T-helper 2 cell treated with Interferon-gamma antibody and Interleukin-4, amounts not matched to agents 5 μg/mL and 100 μg/mL, for 36 hours (primary cell): ENCODE data around the gene GIMAP6.
"Not testable (repeated sequence)": the region's sequence is repeated elsewhere in the genome, so short reads cannot be mapped to it uniquely, and the experiment has no call there.

ENCODE experiments used
- DNase-seq: peaks from one replicate; pipeline ENCODE4 v3.0.0; 2021; ENCODE audit warnings: low spot score
- H3K27ac Mint-ChIP-seq: one replicate; pipeline ENCODE4 v1.8.0; 2021; ENCODE audit warnings: mild to moderate bottlenecking, mixed read lengths
- H3K27me3 Mint-ChIP-seq: one replicate; pipeline ENCODE4 v1.8.0; 2021; ENCODE audit warnings: low read depth, mixed read lengths
- H3K36me3 Mint-ChIP-seq: one replicate; pipeline ENCODE4 v1.8.0; 2021; ENCODE audit warnings: low read depth, mixed read lengths
- H3K4me1 Mint-ChIP-seq: one replicate; pipeline ENCODE4 v1.8.0; 2021; ENCODE audit warnings: low read depth, mixed read lengths
- H3K4me3 Mint-ChIP-seq: one replicate; pipeline ENCODE4 v1.8.0; 2022; ENCODE audit warnings: mild to moderate bottlenecking, moderate library complexity, mixed read lengths
- H3K9me3 Mint-ChIP-seq: one replicate; pipeline ENCODE4 v1.8.0; 2021; ENCODE audit warnings: mixed read lengths

The GIMAP6 gene

GRCh38 chr7:150627959-150628358 lies 4.2 kb downstream of the GIMAP6 start:
- H3K4me3 Mint-ChIP-seq = peak overlapping the region; percentile 59
- no peaks in the 10 kb centered on the region for H3K9me3 Mint-ChIP-seq
- H3K4me1 Mint-ChIP-seq = peaks cover 64% of the 10 kb centered on the region
- no peak overlapping the region for H3K27ac Mint-ChIP-seq
- DNase-seq = no peak
- no peaks in the 10 kb centered on the region for H3K27me3 Mint-ChIP-seq
- H3K36me3 Mint-ChIP-seq = peaks cover 90% of the 10 kb centered on the region

GRCh38 chr7:150626696-150627095 lies 5.5 kb downstream of the GIMAP6 start:
- Mint-ChIP-seq H3K4me3 (peak overlapping the region; percentile 61), H3K27ac (peak overlapping the region; percentile 20), H3K9me3 (no peaks in the 10 kb centered on the region), H3K4me1 (peaks cover 65% of the 10 kb centered on the region), H3K27me3 (no peaks in the 10 kb centered on the region), H3K36me3 (peaks cover 88% of the 10 kb centered on the region)
- no peak for DNase-seq

GRCh38 chr7:150621376-150621775 lies 10.8 kb downstream of the GIMAP6 start:
- Mint-ChIP-seq H3K27ac (peak overlapping the region; percentile 67), H3K36me3 (peaks cover 50% of the 10 kb centered on the region), H3K27me3 (no peaks in the 10 kb centered on the region), H3K9me3 (peaks cover 19% of the 10 kb centered on the region), H3K4me1 (peaks cover 61% of the 10 kb centered on the region), H3K4me3 (peak overlapping the region; percentile 46)
- no peak for DNase-seq

GRCh38 chr7:150620617-150621371 lies 11.4 kb downstream of the GIMAP6 start:
- no peak for DNase-seq
- Mint-ChIP-seq H3K27ac (peak overlapping the region; percentile 67), H3K36me3 (peaks cover 45% of the 10 kb centered on the region), H3K4me3 (peak overlapping the region; percentile 46), H3K9me3 (peaks cover 19% of the 10 kb centered on the region), H3K27me3 (no peaks in the 10 kb centered on the region), H3K4me1 (peaks cover 56% of the 10 kb centered on the region)

GRCh38 chr7:150620061-150620460 lies 12.1 kb downstream of the GIMAP6 start:
- DNase-seq = no peak
- H3K27me3 Mint-ChIP-seq = no peaks in the 10 kb centered on the region
- peaks cover 37% of the 10 kb centered on the region for H3K36me3 Mint-ChIP-seq
- peaks cover 19% of the 10 kb centered on the region for H3K9me3 Mint-ChIP-seq
- peaks cover 52% of the 10 kb centered on the region for H3K4me1 Mint-ChIP-seq
- no peak overlapping the region for H3K27ac Mint-ChIP-seq
- no peak overlapping the region for H3K4me3 Mint-ChIP-seq

- DNase-seq, H3K27me3 Mint-ChIP-seq: not testable (repeated sequence)
- Mint-ChIP-seq H3K27ac (peak overlapping the region; percentile 12), H3K9me3 (peaks cover 34% of the 10 kb centered on the region), H3K4me3 (peak overlapping the region; percentile 48), H3K36me3 (peaks cover 26% of the 10 kb centered on the region), H3K4me1 (peaks cover 55% of the 10 kb centered on the region)
These were observed 16.9 kb downstream of the GIMAP6 start for GRCh38 chr7:150615221-150615755.

GRCh38 chr7:150614426-150614825 lies 17.8 kb downstream of the GIMAP6 start:
- DNase-seq, H3K27me3 Mint-ChIP-seq: not testable (repeated sequence)
- peaks cover 38% of the 10 kb centered on the region for H3K9me3 Mint-ChIP-seq
- H3K36me3 Mint-ChIP-seq = peaks cover 28% of the 10 kb centered on the region
- peaks cover 54% of the 10 kb centered on the region for H3K4me1 Mint-ChIP-seq
- H3K27ac Mint-ChIP-seq = peak overlapping the region; percentile 77
- H3K4me3 Mint-ChIP-seq = peak overlapping the region; percentile 48

- H3K27me3 Mint-ChIP-seq = no peaks in the 10 kb centered on the region
- H3K36me3 Mint-ChIP-seq = peaks cover 29% of the 10 kb centered on the region
- DNase-seq = no peak
- H3K9me3 Mint-ChIP-seq = peaks cover 38% of the 10 kb centered on the region
- H3K4me3 Mint-ChIP-seq = peak overlapping the region; percentile 48
- peaks cover 54% of the 10 kb centered on the region for H3K4me1 Mint-ChIP-seq
- peak overlapping the region; percentile 77 for H3K27ac Mint-ChIP-seq
These were observed 18.3 kb downstream of the GIMAP6 start for GRCh38 chr7:150613880-150614279.

- H3K9me3 Mint-ChIP-seq = peaks cover 31% of the 10 kb centered on the region
- H3K4me3 Mint-ChIP-seq = no peak overlapping the region
- H3K27me3 Mint-ChIP-seq = no peaks in the 10 kb centered on the region
- H3K27ac Mint-ChIP-seq = peak overlapping the region; percentile 29
- DNase-seq = no peak
- peaks cover 57% of the 10 kb centered on the region for H3K4me1 Mint-ChIP-seq
- peaks cover 25% of the 10 kb centered on the region for H3K36me3 Mint-ChIP-seq
These were observed 19.3 kb downstream of the GIMAP6 start for GRCh38 chr7:150612925-150613324.

- H3K27me3 Mint-ChIP-seq = no peaks in the 10 kb centered on the region
- H3K4me3 Mint-ChIP-seq = no peak overlapping the region
- no peak for DNase-seq
- peaks cover 19% of the 10 kb centered on the region for H3K9me3 Mint-ChIP-seq
- H3K36me3 Mint-ChIP-seq = peaks cover 22% of the 10 kb centered on the region
- H3K4me1 Mint-ChIP-seq = peaks cover 49% of the 10 kb centered on the region
- peak overlapping the region; percentile 71 for H3K27ac Mint-ChIP-seq
These were observed 22.0 kb downstream of the GIMAP6 start for GRCh38 chr7:150610233-150610632.

- H3K4me1 Mint-ChIP-seq = peaks cover 32% of the 10 kb centered on the region
- peaks cover 27% of the 10 kb centered on the region for H3K36me3 Mint-ChIP-seq
- not testable (repeated sequence) for DNase-seq, H3K27me3 Mint-ChIP-seq
- H3K4me3 Mint-ChIP-seq = peak overlapping the region; percentile 3
- peaks cover 32% of the 10 kb centered on the region for H3K9me3 Mint-ChIP-seq
- H3K27ac Mint-ChIP-seq = peak overlapping the region; percentile 80
These were observed 28.6 kb downstream of the GIMAP6 start for GRCh38 chr7:150603600-150603999.

- DNase-seq = no peak
- no peaks in the 10 kb centered on the region for H3K27me3 Mint-ChIP-seq
- H3K4me1 Mint-ChIP-seq = peaks cover 27% of the 10 kb centered on the region
- peaks cover 82% of the 10 kb centered on the region for H3K9me3 Mint-ChIP-seq
- peaks cover 66% of the 10 kb centered on the region for H3K36me3 Mint-ChIP-seq
- H3K27ac Mint-ChIP-seq = no peak overlapping the region
- H3K4me3 Mint-ChIP-seq = no peak overlapping the region
These were observed 36.8 kb downstream of the GIMAP6 start for GRCh38 chr7:150595361-150595760.

- Mint-ChIP-seq H3K27me3 (no peaks in the 10 kb centered on the region), H3K9me3 (peaks cover 82% of the 10 kb centered on the region), H3K4me3 (no peak overlapping the region), H3K36me3 (peaks cover 64% of the 10 kb centered on the region), H3K27ac (no peak overlapping the region), H3K4me1 (peaks cover 26% of the 10 kb centered on the region)
- no peak for DNase-seq
These were observed 37.4 kb downstream of the GIMAP6 start for GRCh38 chr7:150594805-150595204.

GRCh38 chr7:150587551-150587950 lies 44.6 kb downstream of the GIMAP6 start:
- DNase-seq = no peak
- Mint-ChIP-seq H3K9me3 (peaks cover 44% of the 10 kb centered on the region), H3K4me3 (no peak overlapping the region), H3K27me3 (no peaks in the 10 kb centered on the region), H3K27ac (no peak overlapping the region), H3K36me3 (peaks cover 38% of the 10 kb centered on the region), H3K4me1 (peaks cover 34% of the 10 kb centered on the region)
